Right hindlimb (tissue), 1 donor: Measurements from ENCODE around the gene FAT2.
"Not testable (repeated sequence)": the region's sequence is repeated elsewhere in the genome, so short reads cannot be mapped to it uniquely, and the experiment has no call there.

Experiments used
- DNase-seq: peaks from one replicate; pipeline ENCODE4 v3.0.0-alpha.2; 2018

Gene FAT2

DNA sequence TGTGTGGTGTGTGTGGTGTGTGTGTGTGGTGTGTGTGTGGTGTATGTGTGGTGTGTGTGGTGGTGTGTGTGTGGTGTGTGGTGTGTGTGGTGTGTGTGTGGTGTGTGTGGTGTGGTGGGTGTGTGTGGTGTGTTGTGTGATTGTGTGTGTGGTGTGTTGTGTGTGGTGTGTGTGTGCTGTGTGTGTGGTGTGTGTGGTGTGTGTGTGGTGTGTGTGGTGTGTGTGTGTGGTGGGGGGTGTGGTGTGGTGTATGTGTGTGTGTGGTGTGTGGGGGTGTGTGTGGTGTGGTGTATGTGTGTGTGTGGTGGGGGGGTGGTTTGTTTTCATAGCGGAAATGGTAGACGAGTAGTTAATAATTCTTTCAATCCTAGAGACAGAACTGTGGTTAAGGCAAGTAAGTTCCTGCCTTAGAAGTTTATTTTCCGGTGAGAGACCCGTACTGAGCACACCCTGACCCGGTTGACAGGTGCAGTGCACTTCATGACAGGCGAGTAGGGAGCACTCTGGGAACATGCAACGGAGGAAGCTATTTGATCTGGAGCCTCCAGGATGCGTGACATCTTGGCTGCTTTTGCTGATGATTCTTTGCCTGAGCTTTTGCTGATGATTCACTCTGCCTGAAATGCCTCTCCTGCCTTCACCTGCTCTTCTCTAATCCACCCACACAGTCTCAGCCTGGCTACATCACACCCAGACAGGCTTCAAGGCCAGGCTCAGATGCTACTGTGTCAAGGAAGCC, 21.7 kb upstream of the FAT2 start:
- DNase-seq = no peak

DNA sequence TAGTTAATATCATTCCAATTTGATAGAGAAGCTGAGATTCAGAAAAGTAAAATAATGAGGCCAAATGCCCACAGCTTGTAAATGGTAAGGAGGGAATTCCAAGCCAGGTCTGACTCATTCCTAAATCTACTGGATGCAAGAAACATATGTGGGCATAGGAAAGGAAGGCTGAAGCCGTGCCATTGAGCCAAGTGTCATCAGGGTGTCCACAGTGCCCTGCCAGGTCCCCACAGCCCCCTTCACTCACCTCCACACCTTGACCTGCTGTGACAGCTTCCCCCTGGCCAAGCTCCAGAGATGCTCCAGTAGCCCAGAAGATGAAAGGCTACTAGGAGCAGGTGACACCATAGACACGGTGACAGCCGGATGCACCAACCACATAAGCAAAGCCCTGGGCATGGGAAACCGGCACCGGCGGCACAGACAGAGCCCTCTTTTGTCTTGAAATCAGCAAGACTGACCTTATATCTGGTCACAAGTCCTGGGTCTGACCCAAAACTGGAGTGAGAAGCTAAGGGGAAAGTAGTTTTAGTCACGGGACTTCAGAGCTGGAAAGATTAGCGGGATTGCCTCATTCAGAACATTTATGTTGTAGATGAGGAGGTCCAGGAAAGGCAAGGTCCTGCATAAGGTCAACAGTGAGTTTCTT, 20.1 kb upstream of the FAT2 start:
- DNase-seq = no peak

DNA sequence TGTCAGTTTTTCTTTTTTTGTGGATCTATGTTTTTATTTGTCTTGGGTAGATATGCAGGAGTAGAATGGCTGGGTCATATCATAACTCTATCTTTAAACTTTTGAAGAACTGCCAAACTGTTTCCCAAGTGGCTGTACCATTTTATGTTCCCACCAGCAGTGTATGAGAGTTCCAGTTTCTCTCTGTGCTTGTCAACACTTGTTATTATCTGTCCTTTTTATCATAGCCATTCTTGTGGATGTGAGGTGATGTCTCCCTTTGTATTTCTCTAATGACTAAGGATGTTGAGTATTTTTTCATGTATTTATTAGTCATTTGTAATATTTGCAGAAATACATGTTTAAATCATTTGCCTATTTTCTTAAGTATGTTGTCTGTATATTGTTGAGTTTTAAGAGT, 17.4 kb upstream of the FAT2 start:
- DNase-seq = no peak

DNA sequence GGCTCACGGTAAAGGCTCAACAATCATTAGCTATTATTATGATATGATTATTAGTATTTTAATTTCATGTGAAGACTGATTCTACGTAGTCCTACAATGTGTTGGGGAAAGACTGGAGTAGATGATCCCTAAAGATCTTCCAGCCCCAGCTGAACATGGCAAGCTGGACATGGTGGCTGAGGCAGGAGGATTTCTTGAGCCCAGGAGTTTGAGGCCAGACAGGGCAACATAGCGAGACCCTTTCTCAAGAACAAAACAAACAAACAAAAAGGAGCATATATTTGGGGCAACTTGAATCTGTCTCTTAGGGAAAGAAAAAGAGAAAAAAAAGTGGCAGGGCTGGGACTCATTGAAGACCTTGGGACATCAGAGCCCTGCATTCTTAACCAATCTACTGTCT, 16.2 kb upstream of the FAT2 start:
- DNase-seq = no peak

DNA sequence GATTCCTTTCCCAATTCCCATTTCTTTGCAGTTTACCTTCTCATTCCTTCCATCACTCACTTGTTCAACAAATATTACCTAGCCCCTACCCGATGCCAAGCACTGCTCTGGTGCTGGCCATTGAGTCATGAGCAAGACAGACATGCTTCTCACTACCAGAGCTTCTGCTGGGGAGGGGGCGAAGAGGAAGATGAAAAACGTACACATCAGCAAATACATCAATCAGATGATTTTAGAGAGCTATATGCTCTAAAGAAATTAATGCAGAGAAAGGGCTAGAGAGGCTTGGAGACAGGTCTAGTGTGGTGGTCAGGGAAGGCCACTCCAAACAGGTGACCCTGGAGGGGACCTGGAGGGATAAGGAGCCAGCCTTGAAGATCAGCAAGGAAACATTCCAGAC, 14.4 kb upstream of the FAT2 start:
- no peak for DNase-seq

DNA sequence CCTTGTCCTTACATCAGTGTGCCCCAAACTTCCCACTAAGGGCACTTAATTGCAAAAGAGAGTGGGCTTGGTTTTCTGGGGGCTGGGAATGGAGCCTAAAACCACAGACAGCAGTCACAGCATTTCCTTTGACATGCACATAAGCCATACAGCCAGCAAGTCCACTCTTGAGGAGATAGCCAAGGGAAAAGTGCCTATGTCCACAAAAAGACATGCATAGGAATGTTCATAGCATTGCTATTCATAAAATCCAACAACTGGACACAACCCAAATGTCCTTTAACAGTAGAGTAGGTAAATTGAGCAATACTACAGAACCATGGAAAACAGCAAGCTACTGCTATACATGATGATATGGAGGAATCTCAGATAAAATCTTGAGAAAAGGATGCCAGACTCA, 11.7 kb upstream of the FAT2 start:
- DNase-seq = no peak

DNA sequence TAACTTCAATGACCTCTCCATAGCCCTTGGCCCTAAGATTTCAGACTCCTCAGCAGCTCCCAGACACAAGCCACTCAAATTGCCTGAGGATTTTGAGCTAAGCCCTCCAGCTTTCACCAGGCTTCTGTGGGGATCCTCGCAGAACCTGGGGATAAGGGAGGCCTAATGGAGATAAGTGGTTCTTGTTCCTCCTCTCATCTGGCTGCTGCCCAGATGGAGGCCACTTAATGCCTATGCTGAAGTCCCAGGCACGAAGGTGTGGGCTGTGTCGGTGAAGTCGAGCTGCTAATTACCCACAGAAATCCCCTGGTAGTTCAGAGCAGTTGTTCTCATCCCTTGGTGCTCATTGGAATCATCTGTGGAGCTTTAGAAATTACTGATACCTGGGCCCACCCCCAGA, 10.3 kb upstream of the FAT2 start:
- no peak for DNase-seq

DNA sequence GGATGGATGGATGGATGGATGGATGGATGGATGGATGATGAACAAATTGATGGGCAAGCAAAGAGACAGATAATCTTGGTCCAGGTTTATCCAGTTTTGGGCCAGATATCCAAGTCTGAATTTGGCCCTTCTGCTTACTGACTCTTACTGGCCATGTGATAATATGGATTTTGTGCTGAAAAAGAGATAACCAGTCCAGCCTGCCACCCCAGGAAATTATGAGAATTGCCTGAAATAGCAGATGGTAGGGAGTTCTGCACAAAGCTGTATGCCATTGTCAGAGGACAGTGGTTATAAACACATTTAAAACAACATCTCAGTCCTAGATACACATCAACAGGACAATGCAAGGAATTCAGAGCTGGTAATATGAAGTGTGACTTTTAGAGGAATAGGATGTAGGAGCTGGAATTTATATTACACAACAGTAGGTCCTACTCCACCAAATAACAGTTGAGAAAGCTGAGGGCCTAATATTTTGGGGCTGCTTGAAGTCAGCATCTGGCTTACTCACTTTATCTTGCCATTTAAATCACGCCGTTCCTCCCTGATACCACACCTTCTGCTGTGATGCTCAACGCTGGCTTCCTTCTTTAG, 9.0 kb upstream of the FAT2 start:
- DNase-seq = no peak

DNA sequence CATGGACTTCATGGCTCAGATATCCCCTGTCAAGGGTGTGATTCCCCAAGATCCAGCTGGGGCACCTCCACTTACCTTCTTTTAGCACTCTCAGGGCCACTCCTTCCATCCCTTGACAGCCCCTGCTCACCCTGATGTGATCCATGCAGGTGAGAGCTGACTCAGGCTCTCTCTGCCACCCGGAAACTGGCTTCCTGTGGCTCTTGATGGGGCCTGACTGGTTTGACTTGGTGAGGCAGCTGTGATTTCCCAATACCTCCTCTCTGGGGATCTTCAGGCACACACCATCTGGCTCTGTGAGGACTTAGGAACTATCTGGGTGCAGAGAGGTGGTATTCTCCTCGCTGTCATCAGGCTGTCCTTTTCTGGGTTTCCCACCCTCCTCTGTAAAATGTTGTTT, 7.9 kb upstream of the FAT2 start:
- no peak for DNase-seq

DNA sequence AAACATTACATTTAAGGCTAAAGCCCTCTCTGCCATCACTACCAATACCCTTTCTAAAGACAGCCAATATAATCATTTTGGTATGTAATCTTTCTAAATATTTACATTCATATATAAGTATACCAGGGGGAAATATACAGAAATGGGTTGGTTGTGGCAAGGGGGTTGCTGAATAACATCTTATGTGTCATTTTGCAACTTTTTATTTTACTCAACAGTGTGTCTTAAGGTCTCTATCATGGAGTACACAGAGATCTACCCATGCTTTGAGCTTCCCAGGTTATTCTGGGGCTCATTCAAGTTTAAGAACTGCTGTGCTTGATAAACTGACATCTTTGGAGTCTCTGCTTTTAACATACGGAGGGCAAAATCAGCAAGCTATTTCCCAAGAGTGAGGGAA, 7.4 kb upstream of the FAT2 start:
- DNase-seq = no peak

DNA sequence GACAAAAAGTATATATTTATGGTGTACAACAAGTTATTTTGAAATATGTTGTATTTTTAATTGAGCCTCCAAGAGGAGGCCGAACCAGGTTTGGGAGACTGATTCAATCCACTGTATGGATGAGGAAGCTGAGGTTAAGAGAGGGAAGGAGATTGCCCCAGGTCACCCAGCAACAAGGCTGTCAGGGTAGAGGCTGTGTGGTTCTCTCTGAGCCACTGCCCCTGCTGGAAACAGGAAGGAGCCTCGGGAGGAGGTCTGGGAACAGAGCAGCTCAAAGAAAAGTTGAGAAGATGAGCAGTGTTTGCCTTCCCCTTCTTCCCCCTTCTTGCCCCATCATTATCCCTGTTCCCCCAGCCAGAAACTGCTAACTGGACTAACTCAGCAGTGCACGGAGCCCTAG, 6.6 kb upstream of the FAT2 start:
- no peak for DNase-seq

DNA sequence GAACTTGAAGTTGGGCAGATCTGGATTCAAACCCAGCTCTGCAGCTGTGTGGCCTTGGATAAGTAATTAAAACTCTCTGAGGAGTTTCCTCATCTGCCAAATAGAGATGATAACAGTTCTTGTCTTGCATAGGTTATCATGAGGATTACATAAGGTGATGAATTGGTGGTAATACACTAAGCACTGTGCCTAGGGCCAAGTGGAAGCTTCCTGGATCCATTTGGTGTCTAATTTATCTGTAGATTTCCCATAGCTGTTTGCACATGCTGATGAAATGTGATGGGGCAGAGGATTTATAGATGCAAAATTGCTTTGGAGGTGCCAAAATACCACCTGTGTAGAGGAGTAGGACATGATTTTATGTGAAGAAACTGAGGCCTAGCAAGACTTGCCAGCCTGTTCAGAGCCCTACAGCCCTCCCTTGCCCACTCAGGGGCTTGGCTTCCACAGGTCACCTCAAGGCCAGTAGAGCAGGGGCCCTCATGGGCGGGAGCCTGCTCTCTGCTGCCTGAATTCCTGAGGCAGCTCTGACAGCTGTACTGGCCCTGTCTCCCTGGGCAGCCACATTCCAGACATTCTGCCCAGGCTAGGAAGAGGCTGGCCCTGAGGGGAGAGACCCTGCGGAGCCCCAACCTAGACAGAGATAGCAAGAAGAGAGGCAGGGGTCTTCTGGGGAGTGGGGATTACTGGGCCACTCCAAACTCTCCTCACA, 5.9 kb upstream of the FAT2 start:
- DNase-seq = peak; percentile 64

DNA sequence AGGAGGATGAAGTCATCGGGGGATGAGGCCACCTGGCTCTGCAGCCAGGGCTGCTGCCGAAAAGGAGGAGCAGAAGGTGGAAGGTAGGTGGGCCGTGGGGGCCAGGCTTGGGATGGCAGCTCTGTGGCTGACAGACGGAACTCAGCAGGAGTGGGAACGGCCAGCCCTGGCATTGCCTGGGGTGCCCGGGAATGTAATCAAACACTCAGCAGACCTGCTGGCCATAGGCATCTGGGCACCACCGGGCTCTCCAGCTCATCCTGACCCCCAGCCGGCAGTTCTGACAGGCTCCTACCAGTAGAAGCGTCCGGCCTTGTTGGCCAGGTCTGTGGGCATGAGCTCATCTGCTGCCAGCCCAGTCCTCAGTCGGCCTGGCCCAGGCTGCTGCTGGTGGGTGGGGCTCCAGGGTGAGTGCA, 4.3 kb upstream of the FAT2 start:
- no peak for DNase-seq

DNA sequence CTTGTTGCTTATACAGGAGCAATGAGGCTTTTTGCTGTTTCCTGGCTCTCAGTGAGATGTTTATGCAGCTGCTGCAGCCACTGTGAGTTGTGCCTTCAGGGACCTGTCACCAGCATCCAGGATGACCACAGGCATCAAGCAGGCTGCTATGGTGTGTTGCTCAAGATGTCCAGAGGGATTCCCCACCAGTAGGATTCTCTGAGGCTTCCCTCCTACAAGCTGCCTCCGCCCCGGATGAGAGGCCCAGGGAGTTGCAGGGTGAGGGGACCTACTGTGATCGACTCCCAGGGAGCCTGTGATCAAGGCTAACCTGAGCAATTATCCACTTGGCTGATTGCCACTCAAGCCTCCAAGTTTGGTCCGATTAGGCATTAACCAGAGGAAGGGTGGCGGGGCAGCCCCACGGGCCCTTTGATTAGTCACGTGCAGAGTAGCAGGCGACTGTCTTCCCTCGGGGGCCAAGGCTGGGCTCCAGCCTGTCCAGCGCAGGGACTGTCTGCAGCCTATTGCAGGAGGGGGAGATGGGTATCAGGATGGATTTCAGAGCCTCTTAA, 1.8 kb upstream of the FAT2 start:
- DNase-seq = no peak

DNA sequence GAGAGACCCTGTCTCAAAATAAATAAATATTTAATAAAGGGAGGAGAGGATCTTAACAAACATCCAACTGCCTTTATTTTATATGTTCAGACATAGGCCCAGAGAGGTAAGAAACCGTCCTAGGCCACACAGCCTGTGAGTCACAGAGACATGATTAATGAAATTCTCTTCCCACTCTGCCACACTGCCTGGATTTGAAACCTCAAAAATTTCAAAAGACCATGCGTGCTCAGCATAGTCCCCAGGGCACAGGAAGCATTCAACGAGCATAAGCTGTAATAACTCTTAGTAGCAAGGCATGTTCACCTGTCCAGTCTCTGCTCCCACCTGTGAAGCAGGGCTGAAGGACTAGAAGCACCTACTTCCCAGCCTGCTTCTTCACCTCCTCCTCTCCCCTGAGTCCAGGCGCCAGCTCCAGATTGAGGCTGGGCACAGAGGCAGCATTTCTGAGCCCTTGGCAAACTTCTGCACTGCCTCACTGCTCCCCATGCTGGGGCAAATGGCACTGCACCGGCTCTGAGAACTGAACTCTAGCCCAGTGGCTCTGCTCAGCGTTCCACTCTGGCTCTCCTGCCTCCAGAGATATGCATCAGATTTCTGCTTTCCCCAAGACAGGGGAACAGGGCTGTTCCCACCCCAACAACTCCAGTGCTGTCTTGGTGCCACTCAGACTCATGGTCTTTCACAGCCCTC, 1.1 kb downstream of the FAT2 start:
- no peak for DNase-seq

DNA sequence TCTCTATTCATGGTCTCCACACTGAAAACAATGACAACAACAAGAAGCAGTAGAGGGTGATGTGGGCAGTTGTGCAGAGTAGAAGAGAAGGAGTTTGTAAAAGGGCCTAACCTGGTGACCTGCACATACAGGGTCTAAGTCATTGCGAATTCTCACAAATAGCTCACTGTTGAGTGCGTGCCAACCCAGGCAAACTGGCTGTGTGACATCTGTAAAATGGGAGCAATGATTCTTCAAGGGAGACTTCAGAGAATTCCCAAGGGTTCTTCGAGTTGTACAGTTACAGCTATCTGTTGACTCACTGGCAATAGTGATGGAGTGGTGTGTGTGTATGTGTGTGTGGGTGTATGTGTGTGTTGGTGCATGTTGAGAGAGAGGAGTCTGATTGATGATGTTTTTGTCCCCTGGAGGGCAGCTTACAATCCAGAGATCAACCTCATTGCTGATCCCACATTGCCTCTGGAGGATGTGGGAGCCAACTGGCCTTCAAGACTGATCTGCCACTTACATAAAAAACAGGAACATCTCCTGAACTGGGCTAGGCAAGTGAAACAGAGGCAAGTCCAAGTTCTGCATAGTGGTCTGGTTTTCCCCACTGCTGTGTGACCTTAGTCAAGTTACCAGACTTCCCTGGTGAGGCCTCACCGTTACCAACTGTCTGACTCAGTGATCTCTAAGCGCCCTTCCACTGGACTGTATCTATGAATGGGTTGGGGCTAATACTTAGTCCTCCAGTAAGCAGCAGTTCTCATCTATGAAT, 3.2 kb downstream of the FAT2 start:
- DNase-seq = no peak

DNA sequence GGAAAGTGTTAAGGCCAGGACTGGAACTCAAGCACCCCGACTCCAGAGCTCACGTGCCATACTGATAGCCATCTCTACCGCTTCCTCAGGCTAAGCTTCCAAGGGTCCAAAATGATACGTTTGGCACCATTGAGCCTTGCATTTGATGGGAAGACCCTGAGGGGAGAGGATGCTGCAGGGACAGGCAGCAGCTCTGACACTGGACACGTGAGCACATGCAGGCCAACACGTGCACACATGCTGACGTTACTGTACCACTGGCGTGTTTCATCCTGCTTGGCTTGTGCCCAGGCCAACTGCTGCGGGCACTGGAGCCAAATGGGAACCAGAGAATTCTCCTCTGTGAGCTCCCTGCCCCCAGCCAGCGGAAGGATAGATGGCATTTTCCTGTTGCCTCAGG, 5.2 kb downstream of the FAT2 start:
- DNase-seq = peak; percentile 68

DNA sequence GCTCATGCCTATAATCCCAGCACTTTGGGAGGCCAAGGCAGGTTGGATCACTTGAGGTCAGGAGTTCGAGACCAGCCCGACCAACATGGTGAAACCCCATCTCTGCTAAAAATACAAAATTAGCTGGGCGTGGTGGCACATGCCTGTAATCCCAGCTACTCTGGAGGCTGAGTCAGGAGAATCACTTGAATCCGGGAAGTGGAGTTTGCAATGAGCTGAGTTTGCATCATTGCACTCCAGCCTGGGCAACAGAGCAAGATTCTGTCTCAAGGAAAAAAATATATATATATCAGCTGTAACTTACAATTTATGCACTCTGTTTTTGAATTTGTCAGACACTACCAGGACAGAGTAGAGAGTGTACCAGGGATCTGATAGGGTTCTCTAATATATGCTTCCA, 5.8 kb downstream of the FAT2 start:
- DNase-seq = not testable (repeated sequence)

DNA sequence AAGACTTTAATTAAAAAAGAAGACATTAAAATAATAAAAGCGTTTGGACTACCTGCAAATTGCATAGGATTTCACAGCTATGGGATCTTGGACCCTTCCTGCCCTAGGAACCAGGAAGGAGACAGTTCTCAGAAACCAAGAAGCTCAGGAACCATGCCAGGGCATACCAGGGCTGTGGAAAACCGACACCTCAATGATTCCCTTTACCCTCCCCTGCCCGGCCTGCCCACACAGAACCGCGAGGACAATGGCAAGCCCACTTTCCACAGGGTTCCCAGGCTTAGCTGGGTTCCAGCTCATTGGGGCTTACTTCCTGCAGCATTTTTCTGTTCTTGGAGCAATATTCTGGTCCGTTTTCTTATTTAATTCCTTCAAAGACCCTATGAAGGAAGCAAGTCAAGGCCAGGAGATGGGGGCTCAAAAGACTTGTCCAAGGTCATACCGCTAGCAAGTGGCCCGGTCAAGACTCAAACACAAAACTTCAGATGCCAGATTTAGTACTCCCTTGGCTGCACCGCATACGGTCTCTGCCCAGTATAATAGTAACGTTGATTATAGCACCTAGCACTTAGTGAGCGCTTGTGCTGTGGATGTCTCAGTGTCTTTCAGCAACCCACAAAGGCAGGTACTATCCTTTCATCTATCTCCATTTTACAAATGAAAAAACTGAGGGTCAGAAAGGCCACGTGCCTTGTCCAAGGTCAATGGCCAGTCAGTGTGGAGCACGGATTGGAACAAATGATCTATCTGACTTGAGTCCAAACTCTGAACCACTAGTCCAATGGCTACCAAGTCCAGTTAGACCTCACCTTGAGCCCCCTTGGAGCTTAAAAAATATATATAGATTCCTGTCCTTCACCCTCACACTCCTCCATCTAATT, 6.8 kb downstream of the FAT2 start:
- DNase-seq = no peak

DNA sequence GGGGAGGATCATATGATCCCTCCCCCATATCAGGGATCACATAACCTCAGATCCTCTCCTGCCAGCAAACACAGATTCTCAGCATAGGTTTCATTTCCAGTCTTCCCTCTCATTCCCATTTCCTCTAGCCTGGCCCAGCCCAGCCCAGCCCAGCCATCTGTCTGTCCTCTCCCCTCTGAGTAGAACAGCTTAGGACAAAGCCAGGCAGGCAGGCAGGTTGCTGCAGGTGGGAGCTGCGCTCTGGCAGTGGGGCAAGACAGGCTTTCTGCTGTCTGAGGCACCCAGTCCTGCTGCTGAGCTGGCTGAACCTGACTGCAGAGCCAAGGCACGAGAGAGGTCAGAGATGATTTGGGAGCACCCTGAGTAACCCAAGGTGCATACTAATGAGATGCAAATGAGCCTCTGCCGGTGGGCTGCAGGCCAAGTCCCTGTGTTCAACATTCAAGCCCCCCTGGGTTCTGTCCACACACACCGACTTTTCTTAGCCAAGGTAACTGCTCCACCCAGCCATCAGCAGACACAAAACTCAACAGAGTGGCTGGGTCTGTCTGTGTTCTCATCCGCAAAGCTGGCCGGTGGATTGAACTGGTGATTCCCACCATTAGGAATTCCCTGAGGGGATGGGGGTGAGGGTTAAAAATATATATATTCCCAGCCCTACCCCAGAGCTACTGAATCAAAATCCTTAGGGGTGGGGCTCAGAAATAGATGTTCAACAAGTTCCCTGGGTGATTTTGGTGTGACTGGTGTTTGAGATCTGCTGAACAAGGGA, 9.1 kb downstream of the FAT2 start:
- DNase-seq = no peak
